IMR-90 (cell line): Measurements from ENCODE around the gene ERVK3-1. TPM values are rescaled to one million over a fixed set of nuclear protein-coding genes. Genes with fewer than 3 reads are reported as not detected.

ENCODE experiments used
- ATAC-seq: fragments of 200-7000 bp; cut with Tn5 transposase; 2 replicates; pipeline ENCODE4 v1.9.1; 2020; ENCODE audit warnings: low read depth, mild to moderate bottlenecking, moderate library complexity
- BruUV-seq: library from RNA; stranded (reverse); fragments of 400-500 nt; replicated peaks from 2 replicates; lab custom pipeline; 2021; lab: Mats Ljungman, UMichigan
- CTCF ChIA-PET: fragments of 300-600 bp; formaldehyde crosslinking; extraction: SDS; loops from one replicate; lab custom pipeline; 2021; ENCODE audit warnings: antibody characterized with exemption; lab: Yijun Ruan, JAX
- POLR2A ChIA-PET: fragments of 300-600 bp; sonication (Branson Sonifier 250); formaldehyde crosslinking; loops from one replicate; lab custom pipeline; 2022; ENCODE audit warnings: antibody characterized with exemption; ENCODE audit not compliant: unreplicated experiment; lab: Charles Lee
- DNase-seq: peaks from one replicate; pipeline ENCODE4 v3.0.0; 2013
- H2AFZ ChIP-seq: replicated peaks from 2 replicates; pipeline ENCODE3; 2013; ENCODE audit warnings: low read length, mild to moderate bottlenecking; ENCODE audit not compliant: poor library complexity
- H2AK5ac ChIP-seq: 2 replicates; pipeline ENCODE4 v1.6.1; 2013; ENCODE audit warnings: low read depth, low read length, inconsistent platforms
- H2AK9ac ChIP-seq: replicated peaks from 2 replicates; pipeline ENCODE3; 2013; ENCODE audit warnings: mild to moderate bottlenecking, low read depth, low read length, moderate library complexity; ENCODE audit not compliant: poor library complexity
- H2BK120ac ChIP-seq: 2 replicates; pipeline ENCODE4 v1.6.1; 2013; ENCODE audit warnings: low read depth, low read length, inconsistent platforms
- H2BK15ac ChIP-seq: 3 replicates; pipeline ENCODE4 v1.6.1; 2013; ENCODE audit warnings: low read depth, low read length, inconsistent platforms
- H2BK20ac ChIP-seq: 2 replicates; pipeline ENCODE4 v1.6.1; 2013; ENCODE audit warnings: low read depth, mild to moderate bottlenecking, inconsistent platforms, low read length, moderate library complexity
- H2BK5ac ChIP-seq: 2 replicates; pipeline ENCODE4 v1.6.1; 2013; ENCODE audit warnings: mild to moderate bottlenecking, low read depth, low read length, inconsistent platforms; ENCODE audit not compliant: poor library complexity, severe bottlenecking
- H3K14ac ChIP-seq: replicated peaks from 2 replicates; pipeline ENCODE4 v1.6.1; 2013; ENCODE audit warnings: low read depth, low read length, inconsistent platforms
- H3K18ac ChIP-seq: 2 replicates; pipeline ENCODE4 v1.6.1; 2013; ENCODE audit warnings: low read depth, low read length, control low read depth
- H3K23ac ChIP-seq: 2 replicates; pipeline ENCODE4 v1.6.1; 2013; ENCODE audit warnings: low read depth, low read length, inconsistent platforms
- H3K27ac ChIP-seq: 2 replicates; pipeline ENCODE4 v1.5.1; 2013; ENCODE audit warnings: mild to moderate bottlenecking, control low read depth, low read length; ENCODE audit not compliant: insufficient read depth
- H3K27me3 ChIP-seq: 2 replicates; pipeline ENCODE4 v1.6.1; 2013; ENCODE audit warnings: low read length; ENCODE audit not compliant: control insufficient read depth, insufficient read depth
- H3K36me3 ChIP-seq: 2 replicates; pipeline ENCODE4 v1.6.1; 2013; ENCODE audit warnings: low read length, mixed read lengths; ENCODE audit not compliant: control insufficient read depth, insufficient read depth
- H3K4ac ChIP-seq: 2 replicates; pipeline ENCODE4 v1.6.1; 2013; ENCODE audit warnings: low read depth, low read length, inconsistent platforms
- H3K4me1 ChIP-seq: 2 replicates; pipeline ENCODE4 v1.6.1; 2013; ENCODE audit warnings: low read length, mixed read lengths; ENCODE audit not compliant: control insufficient read depth, insufficient read depth
- H3K4me2 ChIP-seq: 2 replicates; pipeline ENCODE4 v1.6.1; 2013; ENCODE audit warnings: low read depth, mild to moderate bottlenecking, control low read depth, low read length, moderate library complexity
- H3K4me3 ChIP-seq: 2 replicates; pipeline ENCODE4 v1.5.1; 2013; ENCODE audit warnings: low read depth, mild to moderate bottlenecking, control low read depth, low read length, moderate library complexity; ENCODE audit not compliant: insufficient read depth
- H3K56ac ChIP-seq: 2 replicates; pipeline ENCODE4 v1.6.1; 2013; ENCODE audit warnings: low read length, inconsistent platforms; ENCODE audit not compliant: insufficient read depth; ENCODE audit errors: extremely low read depth
- H3K79me1 ChIP-seq, 2 experiments: 2 replicates each; pipeline ENCODE4 v1.6.1; 2013; ENCODE audit warnings: low read length in 2 of 2, inconsistent platforms in 1 of 2, low read depth in 1 of 2
- H3K9ac ChIP-seq: 2 replicates; pipeline ENCODE4 v1.6.1; 2013; ENCODE audit warnings: low read depth, low read length, control low read depth
- H3K9me1 ChIP-seq: 2 replicates; pipeline ENCODE4 v1.6.1; 2013; ENCODE audit warnings: low read length, inconsistent platforms; ENCODE audit not compliant: insufficient read depth
- H3K9me3 ChIP-seq: 2 replicates; pipeline ENCODE4 v1.6.1; 2013; ENCODE audit warnings: low read length; ENCODE audit not compliant: control insufficient read depth, insufficient read depth
- H4K20me1 ChIP-seq: 2 replicates; pipeline ENCODE4 v1.6.1; 2013; ENCODE audit warnings: low read length, inconsistent platforms; ENCODE audit not compliant: insufficient read depth
- H4K5ac ChIP-seq: 2 replicates; pipeline ENCODE4 v1.6.1; 2013; ENCODE audit warnings: mild to moderate bottlenecking, low read depth, low read length, control low read depth
- H4K8ac ChIP-seq, 2 experiments: 2 replicates each; pipeline ENCODE4 v1.6.1; 2013; ENCODE audit warnings: low read depth in 2 of 2, low read length in 2 of 2, control low read depth in 1 of 2, inconsistent platforms in 1 of 2
- H4K91ac ChIP-seq: 2 replicates; pipeline ENCODE4 v1.6.1; 2013; ENCODE audit warnings: low read depth, low read length, inconsistent platforms; ENCODE audit not compliant: insufficient read depth
- BHLHE40 ChIP-seq: fragments of 150-350 bp; IDR thresholded peaks from 2 replicates; pipeline ENCODE4 v1.6.1; 2016; ENCODE audit warnings: mild to moderate bottlenecking, low read depth, low read length
- CEBPB ChIP-seq: IDR thresholded peaks from 2 replicates; pipeline ENCODE4 v1.6.1; 2012; ENCODE audit warnings: low read depth, low read length, improper control_type of control experiment
- CHD1 ChIP-seq: IDR thresholded peaks from 2 replicates; pipeline ENCODE4 v1.6.1; 2012; ENCODE audit warnings: low read depth, low read length, improper control_type of control experiment
- ELK1 ChIP-seq: fragments of 150-350 bp; IDR thresholded peaks from 2 replicates; pipeline ENCODE4 v1.6.1; 2016; ENCODE audit warnings: low read depth, mild to moderate bottlenecking, low read length, moderate library complexity, borderline replicate concordance
- FOS ChIP-seq: fragments of 150-350 bp; IDR thresholded peaks from 2 replicates; pipeline ENCODE4 v1.6.1; 2016; ENCODE audit warnings: low read depth, low read length
- MAFK ChIP-seq: IDR thresholded peaks from 2 replicates; pipeline ENCODE4 v1.6.1; 2012; ENCODE audit warnings: low read depth, low read length, improper control_type of control experiment
- MAZ ChIP-seq: IDR thresholded peaks from 2 replicates; pipeline ENCODE4 v1.6.1; 2012; ENCODE audit warnings: low read depth, mild to moderate bottlenecking, low read length, improper control_type of control experiment, moderate library complexity, borderline replicate concordance
- MXI1 ChIP-seq: IDR thresholded peaks from 2 replicates; pipeline ENCODE4 v1.6.1; 2012; ENCODE audit warnings: low read depth, mild to moderate bottlenecking, low read length, moderate library complexity, borderline replicate concordance
- NFE2L2 ChIP-seq: fragments of 150-350 bp; IDR thresholded peaks from 2 replicates; pipeline ENCODE4 v1.6.1; 2016; ENCODE audit warnings: low read depth, mild to moderate bottlenecking, low read length
- POLR2A ChIP-seq: IDR thresholded peaks from 2 replicates; pipeline ENCODE4 v1.6.1; 2012; ENCODE audit warnings: mild to moderate bottlenecking, low read depth, low read length
- RAD21 ChIP-seq: IDR thresholded peaks from 2 replicates; pipeline ENCODE4 v1.6.1; 2012; ENCODE audit warnings: low read length, improper control_type of control experiment
- RCOR1 ChIP-seq: IDR thresholded peaks from 2 replicates; pipeline ENCODE4 v1.6.1; 2012; ENCODE audit warnings: mild to moderate bottlenecking, low read length, improper control_type of control experiment; ENCODE audit not compliant: insufficient replicate concordance
- RFX5 ChIP-seq: IDR thresholded peaks from 2 replicates; pipeline ENCODE4 v1.8.0; 2012; ENCODE audit warnings: low read depth, mild to moderate bottlenecking, low read length, moderate library complexity
- SMC3 ChIP-seq: fragments of 150-350 bp; IDR thresholded peaks from 2 replicates; pipeline ENCODE4 v1.6.1; 2016; ENCODE audit warnings: low read depth, mild to moderate bottlenecking, antibody characterized with exemption, low read length, moderate library complexity
- USF2 ChIP-seq: fragments of 150-350 bp; IDR thresholded peaks from 2 replicates; pipeline ENCODE4 v1.6.1; 2017; ENCODE audit warnings: mild to moderate bottlenecking, antibody characterized with exemption, low read length, low read depth
- WGBS, 2 experiments: methylation state at CpG; one replicate each; pipeline versions ENCODE4 v1.1.5 to v1.1.7; 2013; ENCODE audit warnings: missing lambda C conversion rate in 2 of 2; ENCODE audit not compliant: insufficient read length in 1 of 2; ENCODE audit errors: extremely low coverage in 2 of 2; 5-methylcytosine and 5-hydroxymethylcytosine counted together
- dilution Hi-C: fragments of 300-500 bp; cut with HindIII; formaldehyde crosslinking; loops from one replicate; pipeline ENCODE4 v1.14.3; 2018; ENCODE audit warnings: low sequenced_read_pairs; ENCODE audit not compliant: unreplicated experiment
- in situ Hi-C: fragments of 300-500 bp; cut with MboI; formaldehyde crosslinking; loops from 3 replicates; pipeline ENCODE4 v1.14.3; 2019; ENCODE audit warnings: low sequenced_read_pairs, inconsistent platforms, mixed read lengths
- intact Hi-C: fragments of 100-400 bp; cut with micrococcal nuclease; formaldehyde crosslinking; loops from 2 replicates; pipeline ENCODE4 v1.10.0; 2022
- polyA plus RNA-seq, 3 experiments: library from polyadenylated mRNA; depleted of rRNA; stranded (reverse); fragments of >200 nt; gene quantifications; 2 replicates each; pipeline ENCODE4 v1.2.3, GENCODE V29; 2012; ENCODE audit warnings: low replicate concordance in 1 of 3
- total RNA-seq: library from RNA; depleted of rRNA; stranded (reverse); fragments of >200 nt; gene quantifications from 2 replicates; pipeline ENCODE4 v1.2.3, GENCODE V29; 2012

The ERVK3-1 gene
- total and polyA plus RNA-seq, 2 of the 4 experiments (the other 2 are of a cell fraction) = 33.0 to 39.3 TPM

- BruUV-seq = no TSS peak
- ChIA-PET POLR2A (no interaction called here), CTCF (no interaction called here)
- Histone ChIP-seq H3K56ac (no peak overlapping the region), H4K20me1 (no peaks in the 10 kb centered on the region), H3K23ac (no peak overlapping the region), H2AK9ac (no peak overlapping the region), H4K5ac (no peak overlapping the region), H2BK5ac (no peak overlapping the region), H2AFZ (no peak overlapping the region), H3K27me3 (no peaks in the 10 kb centered on the region), H2BK15ac (no peak overlapping the region), H4K91ac (no peak overlapping the region), H4K8ac (no peak overlapping the region), H3K14ac (no peak overlapping the region), H3K4me2 (no peak overlapping the region), H2BK20ac (no peak overlapping the region), H2AK5ac (no peak overlapping the region), H3K18ac (no peak overlapping the region), H3K27ac (no peak overlapping the region), H2BK120ac (no peak overlapping the region), H3K36me3 (peaks cover 35% of the 10 kb centered on the region), H3K9me3 (peaks cover 55% of the 10 kb centered on the region), H3K4ac (no peak overlapping the region), H3K79me1 (peaks cover 22 to 36% of the 10 kb centered on the region in 2 experiments), H3K4me3 (no peak overlapping the region), H3K4me1 (no peaks in the 10 kb centered on the region), H3K9me1 (0 out of 2 replicates have a peak, but pooled peaks cover 4% of the 10 kb centered on the region), H3K9ac (no peak overlapping the region)
- intact Hi-C loops = loop anchor here (5.0 kb wide), 1 partner anchor 92 kb away; the partner anchor contains the start of gene ZNF274
- dilution Hi-C loops = no loop called here
- no peak for ATAC-seq
- WGBS, 2 experiments = no CpG with 5 or more reads among the region's 2 CpGs
- TF ChIP-seq MXI1 = no peak
- TF ChIP-seq FOS = no peak
- no peak for TF ChIP-seq MAZ
- no peak for TF ChIP-seq RFX5
- no peak for TF ChIP-seq CHD1
- no peak for TF ChIP-seq RCOR1
- no peak for TF ChIP-seq BHLHE40
- TF ChIP-seq USF2 = no peak
- no peak for TF ChIP-seq NFE2L2
- TF ChIP-seq SMC3 = no peak
- no peak for TF ChIP-seq RAD21
- no peak for TF ChIP-seq POLR2A
- TF ChIP-seq MAFK = no peak
- no peak for TF ChIP-seq CEBPB
- TF ChIP-seq ELK1 = no peak
- in situ Hi-C loops = no loop called here
- peak; percentile 35 for DNase-seq
These were observed 30.4 kb upstream of the ERVK3-1 start for GRCh38 chr19:58274771-58275201.
